ENCODE data around the gene SYNDIG1.

The SYNDIG1 gene

DNA sequence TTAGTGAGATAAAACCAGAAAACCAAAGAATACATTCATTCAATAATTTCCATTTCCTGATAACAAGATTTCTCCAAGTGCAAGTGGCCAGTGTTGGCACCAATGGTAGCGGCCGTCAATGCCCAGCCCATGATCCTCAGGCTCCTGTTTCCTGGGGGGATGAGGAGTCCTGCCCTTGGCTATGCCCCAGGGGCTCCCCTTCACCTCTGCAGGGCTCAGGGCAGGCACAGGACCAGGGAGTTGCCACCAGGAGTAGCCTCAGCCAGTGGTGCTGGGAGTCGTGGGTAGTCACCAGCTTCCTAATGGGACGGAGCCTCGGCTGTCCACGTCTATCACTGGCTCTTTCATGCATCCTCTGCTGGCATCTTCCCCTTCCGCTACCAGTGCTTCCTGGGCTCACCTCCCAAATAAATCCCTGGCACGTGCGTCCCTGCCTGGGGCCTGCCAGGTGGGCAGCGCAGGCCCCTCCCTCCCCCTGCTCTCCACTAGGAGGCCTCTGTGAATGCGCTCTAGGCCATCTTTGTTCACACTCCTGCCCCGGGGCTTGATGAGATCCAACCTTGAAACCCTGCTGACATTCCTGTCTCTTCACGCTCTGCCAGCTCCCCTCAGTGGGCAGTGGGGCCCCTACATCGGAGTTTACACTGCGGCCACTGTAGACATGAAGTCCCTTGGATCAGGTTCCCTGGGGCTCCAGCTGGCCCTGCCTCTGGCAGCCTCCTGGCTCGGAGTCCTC, 215.7 kb downstream of the SYNDIG1 start:
- no peak for DNase-seq (ENCODE audit: extremely low read depth in 1 of 2, low read depth in 1 of 2)

DNA sequence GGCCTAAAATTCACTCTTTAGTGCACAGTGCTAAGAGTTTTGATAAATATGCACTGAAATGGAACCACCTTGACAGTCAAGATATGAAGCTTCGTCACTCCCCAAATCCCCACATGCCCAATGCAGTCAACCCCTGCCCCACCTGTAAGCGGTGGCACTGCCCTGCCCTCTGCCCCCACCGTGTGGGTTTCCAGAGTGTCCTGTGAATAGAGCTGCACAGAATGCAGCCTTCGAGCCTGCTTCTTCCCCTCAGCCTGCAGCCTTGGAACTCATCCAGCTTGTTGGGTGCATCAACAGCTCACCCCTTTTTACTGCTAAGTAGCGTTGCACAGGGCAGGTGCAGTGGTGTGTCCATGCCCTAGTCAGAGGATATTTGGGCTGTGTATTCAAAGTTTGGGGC, 216.3 kb downstream of the SYNDIG1 start:
- no peak for DNase-seq (ENCODE audit: extremely low read depth in 1 of 2, low read depth in 1 of 2)

DNA sequence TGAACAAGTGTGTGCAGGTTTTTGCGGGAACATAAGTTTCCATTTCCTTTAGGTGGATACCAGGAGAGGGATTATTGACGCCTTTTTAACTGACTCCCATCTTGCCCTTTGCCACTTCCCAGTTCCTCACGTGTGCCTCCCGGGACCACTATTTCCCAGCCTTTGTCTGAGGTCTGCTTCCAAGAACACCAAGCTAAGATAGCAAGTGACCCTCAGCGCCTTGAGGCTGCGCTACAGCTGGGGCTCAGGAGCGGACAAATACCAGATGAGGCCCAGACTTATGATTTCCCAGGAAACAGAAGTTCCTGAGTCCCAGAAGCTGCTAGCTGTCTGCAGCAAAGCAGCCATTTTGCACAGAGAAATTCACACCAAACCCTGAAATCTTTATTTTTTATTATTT, 216.7 kb downstream of the SYNDIG1 start:
- DNase-seq (ENCODE audit: extremely low read depth in 1 of 2, low read depth in 1 of 2) = no peak

DNA sequence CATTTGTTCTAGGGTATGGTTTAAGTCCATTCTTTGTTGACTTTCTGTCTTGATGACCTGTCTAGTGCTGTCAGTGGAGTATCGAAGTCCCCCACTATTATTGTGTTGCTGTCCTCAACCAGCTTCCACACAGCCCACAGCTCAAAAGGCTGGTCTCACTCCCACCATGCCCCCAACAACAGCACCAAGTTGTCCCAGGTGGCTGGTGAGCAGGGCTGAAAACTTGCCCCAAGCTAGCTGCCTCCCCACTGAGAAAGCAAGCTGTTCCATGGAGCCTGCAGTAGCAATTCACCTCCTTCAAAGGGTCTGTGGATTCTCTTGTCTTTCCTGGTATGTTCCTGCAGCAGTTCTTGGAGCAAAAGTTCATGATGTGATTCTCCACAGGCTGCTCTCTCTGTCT, 221.0 kb downstream of the SYNDIG1 start:
- DNase-seq (ENCODE audit: extremely low read depth in 1 of 2, low read depth in 1 of 2) = no peak

DNA sequence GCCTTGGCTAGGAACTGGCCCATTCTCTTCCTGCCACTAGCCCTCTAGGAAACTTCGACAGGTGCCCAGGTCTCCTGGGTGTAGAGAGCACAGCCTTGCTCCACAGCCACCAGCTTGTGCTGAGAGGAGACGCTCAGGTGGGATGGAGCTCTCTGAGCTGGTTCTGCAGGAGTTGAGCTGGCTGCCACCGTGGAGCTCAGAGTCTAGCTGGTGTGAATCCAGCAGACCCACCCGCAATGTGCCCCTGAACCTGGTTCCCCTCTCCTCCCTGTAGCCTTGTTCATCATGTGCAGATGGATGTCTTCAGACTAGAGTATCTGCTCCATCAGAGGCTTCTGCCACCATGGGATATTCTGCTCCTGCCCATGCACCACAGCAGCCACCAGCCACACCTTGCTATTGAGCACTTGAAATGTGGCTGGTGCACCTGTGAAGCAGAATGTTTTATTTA, 222.5 kb downstream of the SYNDIG1 start:
- DNase-seq (ENCODE audit: extremely low read depth in 1 of 2, low read depth in 1 of 2) = no peak

DNA sequence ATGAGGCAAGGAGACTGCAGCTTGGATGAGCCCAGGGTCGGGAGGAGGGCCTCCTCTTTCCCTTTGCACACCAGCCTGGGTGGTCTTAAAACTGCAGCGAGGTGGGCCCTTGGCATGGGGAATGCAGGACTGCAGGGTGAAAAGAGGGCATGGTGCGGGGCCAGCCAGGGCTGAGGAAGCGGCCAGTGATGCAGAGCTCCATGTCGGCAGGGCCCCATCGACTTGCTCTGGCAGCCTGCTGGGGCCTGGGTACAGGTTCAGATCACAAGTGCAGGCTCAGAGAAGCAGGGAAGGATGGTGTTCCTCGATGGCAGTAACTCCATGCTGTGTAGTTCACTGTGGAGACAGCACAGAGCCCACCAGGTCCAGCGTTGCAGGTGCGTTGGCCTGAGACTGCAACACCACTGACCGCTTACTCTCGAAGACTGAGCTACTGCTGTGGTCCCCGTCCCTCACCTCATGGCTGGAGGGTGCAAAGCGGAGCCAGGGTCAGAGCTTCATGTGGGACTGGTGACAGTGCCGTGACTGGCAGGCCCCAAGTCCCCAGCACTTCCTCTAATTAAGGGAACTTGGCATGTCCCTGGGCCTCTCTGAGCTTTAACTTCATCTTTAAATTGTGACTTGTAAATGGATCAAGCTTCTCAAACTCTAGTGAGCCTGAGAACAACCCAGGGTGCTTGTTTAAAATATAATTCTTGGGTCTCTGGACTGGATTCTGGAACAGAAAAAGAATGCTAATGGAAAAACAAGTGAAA, 223.2 kb downstream of the SYNDIG1 start:
- no peak for DNase-seq (ENCODE audit: extremely low read depth in 1 of 2, low read depth in 1 of 2)

DNA sequence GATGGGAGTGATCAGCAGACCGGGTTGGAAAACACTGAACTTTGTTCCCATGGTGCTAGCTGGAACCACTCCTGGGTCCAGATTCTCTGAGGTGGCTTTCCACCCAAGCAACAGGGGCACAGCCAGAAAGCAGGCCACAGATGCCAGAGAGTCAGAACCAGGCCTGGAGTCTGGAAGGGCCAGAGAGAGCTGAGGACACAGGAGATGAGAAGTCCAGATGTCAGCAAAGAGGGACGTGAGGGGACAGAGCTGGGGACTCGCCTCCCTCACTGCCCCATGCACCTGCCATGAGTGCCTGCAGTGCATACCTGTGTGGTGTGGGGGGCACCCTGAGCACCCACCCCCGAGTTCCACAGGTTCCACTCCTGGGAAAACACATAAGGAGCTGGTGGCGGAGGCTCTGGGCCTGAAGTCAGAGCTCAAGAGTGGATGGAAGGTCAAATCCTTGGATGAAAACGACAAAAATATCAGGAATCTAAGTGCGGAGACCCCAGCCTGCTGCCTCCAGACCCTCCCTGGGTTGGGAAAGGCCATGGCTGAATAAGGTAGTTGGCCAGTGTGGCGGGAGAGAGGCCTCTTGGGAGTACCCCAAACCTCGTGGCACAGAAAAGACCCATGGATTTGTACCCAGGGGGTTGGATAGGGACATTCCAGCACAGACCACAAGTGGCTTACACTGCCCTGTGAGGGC, 224.2 kb downstream of the SYNDIG1 start:
- DNase-seq (ENCODE audit: extremely low read depth in 1 of 2, low read depth in 1 of 2) = no peak

GRCh38 chr20:24694157-24694726, 224.8 kb downstream of the SYNDIG1 start:
- no peak for DNase-seq (ENCODE audit: extremely low read depth in 1 of 2, low read depth in 1 of 2)

GRCh38 chr20:24694727-24695528, 225.5 kb downstream of the SYNDIG1 start:
- DNase-seq (ENCODE audit: extremely low read depth in 1 of 2, low read depth in 1 of 2) = no peak

DNA sequence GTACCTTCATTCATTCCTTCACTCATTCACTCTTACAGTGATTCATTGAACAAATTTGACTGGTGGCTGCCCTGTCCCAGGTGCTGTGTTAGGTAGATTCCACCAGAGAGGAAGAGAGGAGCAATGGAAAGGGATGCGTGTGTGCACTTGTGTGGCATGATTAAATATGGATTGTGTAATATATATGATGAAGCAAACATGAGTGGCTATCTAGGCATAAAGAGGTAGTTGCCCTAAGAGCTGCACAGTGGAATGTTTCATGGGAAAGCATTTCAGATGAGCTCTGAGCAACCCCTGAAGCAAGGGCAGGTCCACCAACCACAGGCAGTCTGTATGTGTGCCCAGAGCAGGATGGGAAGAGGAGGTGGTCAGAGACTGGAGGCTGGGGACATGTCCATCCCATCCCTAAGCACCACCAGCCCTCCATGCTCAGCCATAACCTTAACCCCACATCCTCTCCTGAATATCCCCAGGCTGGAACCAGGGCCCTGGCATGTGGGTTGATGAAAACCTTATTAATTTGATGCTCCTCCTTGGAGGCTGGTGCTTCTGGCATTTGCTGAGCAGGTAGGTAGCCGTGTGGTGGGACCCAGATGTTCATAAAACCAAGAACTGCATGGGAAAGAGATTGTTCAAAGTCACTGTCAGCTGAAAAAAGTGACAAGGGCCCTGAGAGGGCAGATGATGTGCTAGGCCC, 226.2 kb downstream of the SYNDIG1 start:
- no peak for DNase-seq (ENCODE audit: extremely low read depth in 1 of 2, low read depth in 1 of 2)

- DNase-seq (ENCODE audit: extremely low read depth in 1 of 2, low read depth in 1 of 2) = no peak
These were observed 227.0 kb downstream of the SYNDIG1 start for GRCh38 chr20:24696396-24696795.

DNA sequence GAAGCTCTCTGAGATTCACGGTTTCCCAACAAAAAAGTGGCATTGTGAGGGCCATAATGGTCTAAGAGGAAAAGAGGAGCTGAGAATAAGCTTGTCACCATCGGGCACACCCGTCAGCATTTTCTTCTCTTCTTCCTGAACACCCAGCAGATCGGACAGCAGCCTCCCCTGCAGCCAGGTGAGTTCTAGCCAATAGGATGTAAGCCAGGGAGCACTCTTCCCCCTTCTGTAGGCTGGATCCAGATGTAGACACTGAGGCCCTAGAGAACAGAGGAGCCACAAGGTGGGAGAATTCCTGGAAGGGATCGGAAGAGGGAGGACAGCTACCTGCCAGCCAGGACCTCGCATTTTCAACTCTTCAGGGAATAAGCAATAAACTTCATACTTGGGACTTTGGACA, 228.0 kb downstream of the SYNDIG1 start:
- DNase-seq (ENCODE audit: extremely low read depth in 1 of 2, low read depth in 1 of 2) = no peak

- no peak for DNase-seq (ENCODE audit: extremely low read depth in 1 of 2, low read depth in 1 of 2)
These were observed 228.8 kb downstream of the SYNDIG1 start for GRCh38 chr20:24698189-24698588.

DNA sequence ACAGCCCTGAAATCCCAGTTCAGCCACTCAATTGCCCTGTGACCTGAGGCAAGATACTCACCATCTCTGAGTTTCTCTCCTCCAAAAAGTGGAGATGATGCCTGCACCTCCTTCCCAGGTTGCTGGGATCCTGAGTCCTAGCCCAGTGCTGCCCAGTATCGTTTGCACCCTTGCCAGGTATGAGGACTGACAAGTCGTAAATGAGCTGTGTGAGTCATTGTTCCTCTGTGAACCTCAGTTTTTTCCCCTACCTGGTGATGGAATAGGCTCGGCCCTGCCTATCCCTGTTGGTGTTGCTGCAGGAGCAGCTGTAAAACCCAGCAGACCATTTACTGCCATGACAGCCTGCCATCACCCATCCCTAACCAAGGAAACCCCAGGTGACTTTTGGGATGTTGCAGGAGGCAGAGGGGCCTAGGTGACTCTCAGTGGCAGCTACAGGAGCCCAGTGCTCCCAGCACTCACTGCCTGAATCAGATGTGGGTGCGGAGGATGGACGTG, 229.3 kb downstream of the SYNDIG1 start:
- no peak for DNase-seq (ENCODE audit: extremely low read depth in 1 of 2, low read depth in 1 of 2)

- DNase-seq (ENCODE audit: extremely low read depth in 1 of 2, low read depth in 1 of 2) = no peak
These were observed 230.1 kb downstream of the SYNDIG1 start for GRCh38 chr20:24699321-24700165.

- no peak for DNase-seq (ENCODE audit: extremely low read depth in 1 of 2, low read depth in 1 of 2)
These were observed 230.9 kb downstream of the SYNDIG1 start for GRCh38 chr20:24700166-24700860.

DNA sequence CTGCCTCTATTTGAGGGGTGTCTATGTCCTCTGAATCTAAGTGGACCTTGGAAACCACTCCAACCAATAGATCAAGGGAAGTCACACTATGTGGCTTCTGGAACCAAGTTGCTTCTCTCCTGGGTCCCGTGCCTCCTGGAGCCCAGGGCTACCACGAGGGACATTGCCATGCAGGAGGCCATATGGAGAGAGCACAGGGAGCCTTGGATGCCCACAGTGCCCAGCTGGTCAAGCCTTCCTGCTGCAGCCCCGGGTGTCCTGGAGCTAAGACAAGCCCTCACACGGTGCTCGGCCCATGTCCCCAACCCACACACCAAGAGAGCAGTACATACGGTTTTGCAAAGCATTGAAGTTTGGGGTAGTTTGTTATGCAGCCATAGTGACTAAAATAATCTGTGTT, 231.6 kb downstream of the SYNDIG1 start:
- no peak for DNase-seq (ENCODE audit: extremely low read depth in 1 of 2, low read depth in 1 of 2)

DNA sequence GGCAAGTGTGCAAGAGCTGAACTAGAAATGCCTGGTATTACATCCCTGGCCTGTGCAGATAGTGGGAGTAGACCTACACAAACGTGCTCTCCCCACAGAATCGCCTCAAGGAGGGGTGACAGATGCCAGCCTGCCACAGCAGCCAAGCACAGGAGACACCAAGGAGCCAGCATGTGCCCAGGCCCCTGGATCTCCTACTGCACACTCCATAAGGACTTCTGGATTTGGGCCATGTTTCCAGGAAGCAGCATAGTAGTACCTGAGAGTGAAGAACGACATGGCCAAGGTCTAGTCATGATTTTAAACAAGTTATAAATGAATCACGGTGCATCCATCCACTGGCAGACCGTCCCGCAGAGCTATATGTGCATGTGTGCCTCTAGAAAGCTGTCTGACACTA, 232.2 kb downstream of the SYNDIG1 start:
- no peak for DNase-seq (ENCODE audit: extremely low read depth in 1 of 2, low read depth in 1 of 2)
